IPS-20b (cell line): Measurements from ENCODE around the gene S100PBP.

Experiments used
- H3K27ac ChIP-seq: one replicate; pipeline ENCODE4 v1.5.1; 2013; ENCODE audit warnings: low read length
- H3K27me3 ChIP-seq: 2 replicates; pipeline ENCODE4 v1.6.1; 2013; ENCODE audit warnings: mild to moderate bottlenecking, low read length, inconsistent platforms; ENCODE audit not compliant: insufficient read depth
- H3K36me3 ChIP-seq: 2 replicates; pipeline ENCODE4 v1.6.1; 2013; ENCODE audit warnings: low read depth, mild to moderate bottlenecking, inconsistent platforms, low read length, moderate library complexity; ENCODE audit not compliant: insufficient read depth
- H3K4me1 ChIP-seq: 2 replicates; pipeline ENCODE4 v1.6.1; 2013; ENCODE audit warnings: mild to moderate bottlenecking, control low read depth, inconsistent platforms, low read length, moderate library complexity; ENCODE audit not compliant: insufficient read depth
- H3K4me3 ChIP-seq: 2 replicates; pipeline ENCODE4 v1.5.1; 2013; ENCODE audit warnings: mild to moderate bottlenecking, low read length, inconsistent platforms
- H3K9ac ChIP-seq: 2 replicates; pipeline ENCODE4 v1.6.1; 2013; ENCODE audit warnings: low read depth, mild to moderate bottlenecking, inconsistent platforms, low read length, moderate library complexity
- H3K9me3 ChIP-seq: 2 replicates; pipeline ENCODE4 v1.6.1; 2013; ENCODE audit warnings: mild to moderate bottlenecking, low read depth, low read length, inconsistent platforms; ENCODE audit not compliant: insufficient read depth

S100PBP gene

GRCh38 chr1:32886828-32887414 lies 69.5 kb downstream of the S100PBP start:
- Histone ChIP-seq H3K4me3 (no peak overlapping the region), H3K9me3 (no peaks in the 10 kb centered on the region), H3K4me1 (no peaks in the 10 kb centered on the region), H3K27me3 (peaks cover 85% of the 10 kb centered on the region), H3K9ac (no peak overlapping the region), H3K27ac (no peak overlapping the region), H3K36me3 (no peaks in the 10 kb centered on the region)

DNA sequence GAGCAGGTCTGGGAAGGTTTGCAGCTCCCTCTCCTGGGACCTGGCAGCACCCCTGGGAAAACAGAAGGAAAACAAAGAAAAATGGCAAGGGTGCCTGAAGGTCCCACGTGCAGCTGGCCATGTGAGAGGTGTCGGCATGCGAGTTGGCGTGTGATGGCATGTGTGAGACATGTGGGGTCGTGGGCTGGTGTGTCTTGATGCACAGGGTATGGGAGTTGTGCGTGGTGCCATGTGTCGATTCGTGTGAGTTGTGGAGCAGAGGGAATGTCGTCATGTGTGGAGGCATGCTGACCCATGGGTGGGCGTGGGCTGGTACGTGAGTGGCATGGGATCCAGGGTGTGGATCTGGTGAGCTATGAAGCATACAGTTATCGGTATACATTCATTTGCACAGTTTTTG lies 70.2 kb downstream of the S100PBP start:
- Histone ChIP-seq H3K4me1 (no peaks in the 10 kb centered on the region), H3K9ac (no peak overlapping the region), H3K9me3 (no peaks in the 10 kb centered on the region), H3K27ac (no peak overlapping the region), H3K36me3 (no peaks in the 10 kb centered on the region), H3K27me3 (peaks cover 92% of the 10 kb centered on the region), H3K4me3 (no peak overlapping the region)

DNA sequence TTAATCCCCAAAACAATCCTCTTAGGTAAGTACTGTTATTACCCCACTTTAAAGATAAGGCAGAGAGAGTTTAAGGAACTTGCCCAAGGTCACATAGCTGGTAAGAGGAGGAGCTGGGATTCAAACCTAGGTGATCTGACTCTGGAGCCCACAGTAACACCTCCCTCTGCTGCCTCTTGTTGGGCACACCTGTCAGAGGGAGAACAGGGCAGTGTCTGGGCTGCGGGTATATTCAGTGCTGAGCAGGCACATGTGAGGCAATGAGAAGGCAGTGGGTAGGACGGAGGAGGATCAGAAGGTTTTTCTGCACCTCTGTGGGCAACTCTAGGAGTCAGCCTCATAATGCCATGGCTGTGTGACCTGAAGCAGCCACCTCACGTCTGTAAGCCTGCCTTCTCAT lies 70.7 kb downstream of the S100PBP start:
- peaks cover 94% of the 10 kb centered on the region for H3K27me3 ChIP-seq
- no peak overlapping the region for H3K9ac ChIP-seq
- no peak overlapping the region for H3K27ac ChIP-seq
- no peaks in the 10 kb centered on the region for H3K4me1 ChIP-seq
- H3K4me3 ChIP-seq, result no peak overlapping the region
- H3K9me3 ChIP-seq, result no peaks in the 10 kb centered on the region
- no peaks in the 10 kb centered on the region for H3K36me3 ChIP-seq

GRCh38 chr1:32888677-32889420 lies 71.4 kb downstream of the S100PBP start:
- Histone ChIP-seq H3K27me3 (peaks cover 87% of the 10 kb centered on the region), H3K36me3 (no peaks in the 10 kb centered on the region), H3K4me1 (no peaks in the 10 kb centered on the region), H3K9me3 (no peaks in the 10 kb centered on the region), H3K27ac (no peak overlapping the region), H3K9ac (no peak overlapping the region), H3K4me3 (no peak overlapping the region)

- Histone ChIP-seq H3K36me3 (no peaks in the 10 kb centered on the region), H3K9ac (no peak overlapping the region), H3K4me1 (peaks cover 2% of the 10 kb centered on the region; the same call in 1 of the 2 replicates), H3K4me3 (no peak overlapping the region), H3K27ac (no peak overlapping the region), H3K9me3 (no peaks in the 10 kb centered on the region), H3K27me3 (peaks cover 77% of the 10 kb centered on the region)
Measured at GRCh38 chr1:32889731-32890278, 72.4 kb downstream of the S100PBP start.

DNA sequence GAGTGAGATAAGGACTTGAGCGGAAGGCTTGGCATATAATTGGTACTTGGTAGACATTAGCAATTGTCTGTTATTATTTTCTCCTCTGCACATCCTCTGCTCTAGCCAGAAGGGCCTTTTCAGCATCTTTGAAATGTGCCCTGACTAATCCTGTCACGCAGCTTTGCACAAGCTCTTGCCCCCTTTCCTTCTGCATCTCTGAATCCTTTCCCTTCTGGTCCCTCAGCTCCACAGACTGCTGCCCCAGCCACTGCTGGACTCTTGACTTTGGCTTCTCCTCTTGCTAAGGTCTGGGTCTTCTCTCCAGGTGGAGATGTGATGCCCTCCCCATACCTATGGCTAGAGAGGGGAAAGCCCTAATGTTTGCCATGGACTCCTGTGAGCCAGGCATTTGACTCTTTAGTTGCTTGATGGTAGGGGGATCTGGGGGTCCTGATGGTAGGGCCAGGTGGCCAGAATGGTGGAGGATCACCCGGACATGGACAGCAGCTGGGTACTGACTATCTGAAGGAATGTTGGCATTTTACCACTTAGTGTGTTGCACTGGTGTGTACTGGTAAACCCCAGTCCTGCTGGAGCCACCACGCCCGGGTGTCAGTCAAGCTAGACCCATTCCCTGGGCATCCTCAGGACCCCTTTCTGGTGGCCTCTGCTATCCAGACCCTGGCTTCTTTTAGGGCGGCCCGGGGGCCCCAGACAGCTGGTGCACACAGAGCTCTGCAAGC lies 73.2 kb downstream of the S100PBP start:
- peaks cover 2% of the 10 kb centered on the region; the same call in 1 of the 2 replicates for H3K4me1 ChIP-seq
- no peak overlapping the region for H3K4me3 ChIP-seq
- H3K9ac ChIP-seq, result no peak overlapping the region
- H3K36me3 ChIP-seq, result no peaks in the 10 kb centered on the region
- H3K9me3 ChIP-seq, result no peaks in the 10 kb centered on the region
- no peak overlapping the region for H3K27ac ChIP-seq
- H3K27me3 ChIP-seq, result peaks cover 68% of the 10 kb centered on the region

GRCh38 chr1:32891241-32891570 lies 73.8 kb downstream of the S100PBP start:
- Histone ChIP-seq H3K4me1 (peaks cover 2% of the 10 kb centered on the region; the same call in 1 of the 2 replicates), H3K27me3 (peaks cover 63% of the 10 kb centered on the region)

GRCh38 chr1:32891630-32892029 lies 74.2 kb downstream of the S100PBP start:
- no peak overlapping the region for H3K9ac ChIP-seq
- H3K27ac ChIP-seq, result no peak overlapping the region

More at GRCh38 chr1:32891241-32891570, 73.8 kb downstream of the S100PBP start:
- Histone ChIP-seq H3K9ac (no peak overlapping the region), H3K27ac (no peak overlapping the region), H3K9me3 (no peaks in the 10 kb centered on the region), H3K36me3 (no peaks in the 10 kb centered on the region), H3K4me3 (no peak overlapping the region)

DNA sequence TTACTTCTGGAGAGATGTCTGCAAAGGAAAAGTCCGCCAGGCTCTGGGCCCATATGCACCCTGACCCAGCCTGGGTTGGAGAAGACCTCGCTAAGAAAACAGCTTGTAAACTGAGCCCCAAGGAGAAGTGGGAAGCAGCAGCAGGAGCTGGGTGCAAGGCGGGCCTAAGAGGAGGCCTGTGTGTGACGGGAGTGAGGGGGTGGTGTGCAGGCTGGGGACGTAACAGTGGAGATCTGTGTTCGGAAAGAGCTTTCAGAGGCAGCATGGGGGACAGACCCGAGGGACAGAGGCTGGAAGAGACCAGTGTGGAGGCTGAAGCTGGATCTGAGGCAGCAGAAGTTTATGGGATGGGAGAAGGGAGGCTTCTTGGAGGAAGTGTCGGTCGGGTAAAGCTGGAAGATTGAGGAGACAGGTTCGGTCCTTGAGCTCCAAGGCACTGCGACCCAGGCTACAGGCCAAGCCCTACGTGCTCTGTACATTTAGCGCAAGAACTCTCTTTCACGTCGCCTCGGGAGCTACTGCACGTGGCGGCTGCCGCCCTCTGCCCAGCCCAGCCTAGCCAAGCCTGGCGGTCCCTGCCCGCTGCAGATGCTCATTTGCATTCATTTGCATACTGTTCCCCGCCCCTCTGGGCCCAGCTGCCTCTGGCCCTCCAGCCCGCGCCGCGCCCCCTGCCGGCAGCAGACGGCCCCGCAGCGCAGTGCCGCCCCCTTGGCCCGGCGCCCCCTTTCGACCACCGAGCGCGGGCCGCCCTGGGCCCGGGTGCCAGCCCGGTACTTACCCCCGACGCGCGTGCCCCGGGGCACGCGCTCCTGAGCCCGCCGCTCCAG lies 75.1 kb downstream of the S100PBP start:
- Histone ChIP-seq H3K4me3 (peak overlapping the region; percentile 76), H3K9me3 (no peaks in the 10 kb centered on the region), H3K36me3 (no peaks in the 10 kb centered on the region), H3K4me1 (peaks cover 2% of the 10 kb centered on the region; the same call in 1 of the 2 replicates), H3K27ac (no peak overlapping the region), H3K9ac (peak overlapping the region; percentile 54; the same call in 1 of the 2 replicates), H3K27me3 (peaks cover 59% of the 10 kb centered on the region)

More at GRCh38 chr1:32891630-32892029, 74.2 kb downstream of the S100PBP start:
- peaks cover 2% of the 10 kb centered on the region; the same call in 1 of the 2 replicates for H3K4me1 ChIP-seq
- H3K4me3 ChIP-seq, result no peak overlapping the region
- H3K27me3 ChIP-seq, result peaks cover 65% of the 10 kb centered on the region
- no peaks in the 10 kb centered on the region for H3K9me3 ChIP-seq
- no peaks in the 10 kb centered on the region for H3K36me3 ChIP-seq

- H3K9me3 ChIP-seq, result no peaks in the 10 kb centered on the region
- no peaks in the 10 kb centered on the region for H3K36me3 ChIP-seq
- peaks cover 59% of the 10 kb centered on the region for H3K27me3 ChIP-seq
- H3K27ac ChIP-seq, result peak overlapping the region; percentile 42
- peaks cover 2% of the 10 kb centered on the region; the same call in 1 of the 2 replicates for H3K4me1 ChIP-seq
- peak overlapping the region; percentile 76 for H3K4me3 ChIP-seq
- H3K9ac ChIP-seq, result peak overlapping the region; percentile 76; the same call in 1 of the 2 replicates
Measured at GRCh38 chr1:32893198-32894018, 76.0 kb downstream of the S100PBP start.
